GM18519 (cell line): ENCODE data around the gene ATG7.
"Not testable (repeated sequence)": the region's sequence is repeated elsewhere in the genome, so short reads cannot be mapped to it uniquely, and the experiment has no call there.

Experiments used
- ATAC-seq: cut with Tn5 transposase; IDR thresholded peaks from one replicate; pipeline ENCODE4 v1.9.1; 2021; ENCODE audit warnings: mild to moderate bottlenecking, moderate library complexity; ENCODE audit not compliant: unreplicated experiment, low FRiP score

ATG7 gene

GRCh38 chr3:11413071-11413470 lies 140.9 kb downstream of the ATG7 start:
- ATAC-seq = no peak

- ATAC-seq = no peak
These were observed 142.9 kb downstream of the ATG7 start for GRCh38 chr3:11415099-11415498.

- no peak for ATAC-seq
These were observed 147.9 kb downstream of the ATG7 start for GRCh38 chr3:11420066-11420465.

DNA sequence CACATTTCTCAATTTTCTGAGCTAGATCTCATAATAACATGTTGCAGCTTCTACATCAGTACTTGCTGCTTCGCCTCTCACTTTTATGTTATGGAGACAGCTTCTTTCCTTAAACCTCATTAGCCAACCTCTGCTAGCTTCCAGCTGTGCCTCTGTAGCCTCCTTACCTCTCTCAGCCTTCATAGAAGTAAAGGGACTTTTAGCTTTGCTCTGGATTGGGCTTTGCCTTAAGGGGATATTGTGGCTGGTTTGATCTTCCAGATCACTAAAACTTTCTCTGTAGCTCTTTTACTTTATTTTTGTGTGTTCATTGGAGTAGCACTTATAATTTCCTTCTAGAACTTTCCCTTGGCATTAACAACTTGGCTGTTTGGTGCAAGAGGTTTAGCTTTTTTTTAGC lies 150.1 kb downstream of the ATG7 start:
- no peak for ATAC-seq

- no peak for ATAC-seq
These were observed 151.7 kb downstream of the ATG7 start for GRCh38 chr3:11423868-11424267.

DNA sequence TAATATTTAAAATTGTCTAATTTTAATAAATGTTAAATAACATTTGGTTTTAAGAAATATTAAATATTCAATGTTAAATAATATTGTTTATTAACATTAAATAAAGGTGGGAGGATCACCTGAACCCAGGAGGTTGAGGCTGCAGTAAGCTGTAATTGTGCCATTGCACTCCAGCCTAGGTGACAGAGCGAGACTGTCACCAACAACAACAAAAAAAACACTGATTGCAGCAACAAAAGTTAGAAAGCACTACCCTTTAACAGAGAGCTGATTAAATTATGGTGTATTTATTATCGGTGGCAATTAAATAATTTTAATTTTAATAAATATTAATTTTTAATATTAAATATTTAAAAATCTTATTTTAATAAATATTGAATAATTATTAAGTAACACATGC lies 152.1 kb downstream of the ATG7 start:
- ATAC-seq = no peak

DNA sequence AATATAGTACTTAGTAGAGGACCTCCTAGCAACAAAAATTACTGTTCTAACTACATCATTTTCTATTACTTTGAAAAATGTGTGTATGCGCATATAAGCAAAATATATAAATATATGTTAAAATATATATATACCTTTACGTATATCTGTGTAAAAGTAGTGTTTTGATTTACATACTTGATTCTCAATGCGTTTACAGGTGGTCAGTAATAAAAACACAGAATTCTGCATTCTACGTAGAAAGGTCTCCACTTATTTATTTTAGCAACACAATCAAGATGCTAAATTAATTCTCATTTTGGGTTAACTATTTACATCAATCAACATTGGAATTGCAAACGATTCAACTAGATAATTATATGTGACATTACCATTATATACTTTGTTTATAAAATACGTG lies 158.0 kb downstream of the ATG7 start:
- ATAC-seq = no peak

DNA sequence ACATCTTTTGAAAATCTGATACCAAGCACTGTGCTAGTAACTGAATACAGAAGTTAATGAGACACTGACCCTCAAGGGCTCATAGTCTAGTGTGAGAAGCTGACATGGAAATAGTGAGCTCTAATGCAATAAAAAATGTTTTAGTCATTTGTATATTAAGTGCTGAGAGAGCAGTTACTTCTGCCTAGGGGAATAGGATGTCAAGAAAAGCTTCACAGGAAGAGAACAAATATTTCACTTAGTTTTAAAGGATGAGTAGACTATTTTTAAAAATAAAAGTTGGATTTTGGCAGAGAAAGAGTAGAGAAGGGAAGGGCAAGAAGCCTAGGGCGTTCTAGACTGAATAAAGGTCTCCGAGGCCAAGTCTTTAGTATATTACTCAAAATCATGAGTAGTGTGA lies 158.4 kb downstream of the ATG7 start:
- ATAC-seq = no peak

DNA sequence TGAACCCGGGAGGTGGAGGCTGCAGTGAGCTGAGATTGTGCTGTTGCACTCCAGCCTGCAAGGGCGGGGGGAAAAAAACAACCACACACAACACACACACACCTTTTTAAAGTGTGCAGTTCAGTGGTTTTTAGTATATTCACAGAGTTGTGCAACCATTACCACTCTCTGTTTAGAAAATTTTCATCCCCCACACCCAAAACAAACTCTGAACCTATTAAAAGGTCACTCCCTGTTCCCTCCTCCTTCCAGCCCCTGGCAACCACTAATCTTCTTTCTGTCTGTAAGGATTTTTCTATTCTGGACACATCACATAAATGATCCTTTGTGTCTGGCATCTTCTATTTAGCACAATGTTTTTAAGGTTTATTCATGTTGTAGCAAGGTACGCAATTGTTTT lies 159.1 kb downstream of the ATG7 start:
- no peak for ATAC-seq

GRCh38 chr3:11434017-11434526 lies 161.9 kb downstream of the ATG7 start:
- no peak for ATAC-seq

GRCh38 chr3:11434563-11435096 lies 162.4 kb downstream of the ATG7 start:
- no peak for ATAC-seq

DNA sequence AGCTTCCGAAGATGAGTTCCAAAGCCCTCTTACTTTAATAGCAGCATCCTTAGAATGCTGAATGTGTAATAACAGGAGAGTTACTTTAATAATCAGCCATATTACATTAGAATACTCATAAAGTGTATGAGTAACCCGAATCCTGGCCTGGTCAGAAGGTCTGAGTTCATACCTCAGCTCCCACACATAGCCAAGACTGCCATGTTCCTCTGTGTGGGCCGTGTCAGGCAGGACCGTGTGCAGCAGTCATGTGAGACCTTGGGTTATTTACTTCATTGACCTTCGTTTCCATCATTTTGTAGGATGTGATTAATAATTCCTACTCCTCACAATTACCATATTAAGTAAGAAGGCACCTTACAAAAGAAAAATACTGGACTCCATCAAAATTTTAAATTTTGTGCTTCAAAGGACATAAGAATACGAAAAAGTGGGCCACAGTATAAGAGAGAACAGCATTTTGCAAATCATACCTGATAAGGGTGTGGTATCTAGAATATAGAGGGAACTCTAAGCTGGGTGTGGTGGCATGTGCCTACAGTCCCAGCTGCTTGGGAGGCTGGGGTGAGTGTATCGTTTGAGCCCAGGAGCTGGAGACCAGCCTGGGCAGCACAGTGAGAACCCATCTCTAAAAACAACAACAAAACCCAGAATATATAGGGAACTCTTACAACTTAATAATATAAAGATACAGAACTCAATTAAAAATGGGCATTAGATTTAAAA lies 163.4 kb downstream of the ATG7 start:
- no peak for ATAC-seq

- ATAC-seq = no peak
These were observed 164.6 kb downstream of the ATG7 start for GRCh38 chr3:11436775-11437174.

- no peak for ATAC-seq
These were observed 165.3 kb downstream of the ATG7 start for GRCh38 chr3:11437506-11437905.

DNA sequence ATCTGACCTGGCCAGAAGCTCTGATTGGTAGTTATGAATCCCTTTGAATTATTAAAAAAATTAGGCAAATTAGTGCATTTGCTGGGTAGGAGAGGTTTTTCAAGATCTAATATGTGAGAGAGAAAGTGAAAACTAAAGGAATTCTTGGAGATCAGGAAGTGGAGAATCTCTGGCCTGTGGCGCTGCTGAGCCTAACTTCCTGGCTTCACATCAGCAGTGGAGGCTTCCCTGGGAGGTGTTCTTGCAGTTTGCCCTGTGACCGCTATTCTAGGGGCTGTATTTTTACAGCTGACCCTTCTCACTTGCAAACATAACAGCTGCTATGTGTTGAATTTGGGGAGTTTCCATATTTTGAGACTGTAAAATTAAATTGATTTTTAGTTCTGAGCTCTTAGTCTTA lies 166.4 kb downstream of the ATG7 start:
- ATAC-seq = no peak

DNA sequence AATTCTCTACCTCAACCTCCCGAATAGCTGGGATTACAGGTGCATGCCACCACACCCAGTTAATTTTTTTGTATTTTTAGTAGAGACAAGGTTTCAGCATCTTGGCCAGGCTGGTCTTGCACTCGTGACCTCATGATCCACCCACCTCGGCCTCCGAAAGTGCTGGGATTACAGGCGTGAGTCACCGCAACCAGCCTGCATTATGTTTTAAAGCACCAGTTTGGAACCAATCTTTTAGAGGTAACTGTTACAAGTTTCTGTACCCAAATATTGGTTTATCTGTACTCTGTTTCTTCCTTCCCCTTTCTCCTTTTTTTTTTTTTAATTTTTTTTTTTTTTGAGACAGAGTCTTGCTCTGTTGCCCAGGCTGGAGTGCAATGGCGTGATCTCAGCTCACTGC lies 169.1 kb downstream of the ATG7 start:
- ATAC-seq = not testable (repeated sequence)

DNA sequence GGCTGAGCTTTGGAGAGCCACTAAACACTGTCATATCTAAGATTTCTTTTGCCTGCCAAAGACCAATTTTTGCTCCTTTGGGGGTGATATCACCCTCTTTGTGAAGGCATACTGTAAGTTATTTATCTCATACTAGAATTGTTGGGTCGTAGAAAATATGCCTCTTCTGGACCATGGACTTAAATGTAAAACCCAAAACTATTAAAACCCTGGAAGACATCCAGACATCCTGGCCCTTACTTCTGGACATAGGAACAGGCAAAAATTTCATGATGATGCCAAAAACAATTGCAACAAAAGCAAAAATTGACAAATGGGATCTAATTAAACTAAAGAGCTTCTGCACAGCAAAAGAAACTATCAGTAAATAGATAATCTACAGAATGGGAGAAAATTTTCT lies 172.2 kb downstream of the ATG7 start:
- no peak for ATAC-seq

GRCh38 chr3:11445193-11445592 lies 173.0 kb downstream of the ATG7 start:
- ATAC-seq = not testable (repeated sequence)

DNA sequence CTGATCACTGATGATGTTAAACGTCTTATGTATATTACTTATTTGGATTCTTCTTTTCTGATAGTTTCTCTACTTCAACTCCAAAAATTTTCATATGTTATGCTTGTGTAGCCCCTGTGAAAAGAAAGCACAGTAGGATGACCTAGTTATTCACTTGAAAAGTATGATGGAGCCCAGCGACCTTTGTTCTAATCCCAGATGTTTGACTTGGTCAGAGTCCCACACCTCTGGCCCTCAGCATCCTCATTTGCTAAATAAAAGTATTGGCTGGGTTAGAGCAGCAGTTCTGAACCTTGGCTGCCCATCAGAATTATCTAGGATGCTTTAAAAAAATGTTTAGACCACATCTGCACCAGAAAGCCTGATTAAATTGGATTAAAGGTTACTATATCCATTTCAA lies 173.7 kb downstream of the ATG7 start:
- ATAC-seq = no peak

GRCh38 chr3:11447584-11448200 lies 175.5 kb downstream of the ATG7 start:
- no peak for ATAC-seq

DNA sequence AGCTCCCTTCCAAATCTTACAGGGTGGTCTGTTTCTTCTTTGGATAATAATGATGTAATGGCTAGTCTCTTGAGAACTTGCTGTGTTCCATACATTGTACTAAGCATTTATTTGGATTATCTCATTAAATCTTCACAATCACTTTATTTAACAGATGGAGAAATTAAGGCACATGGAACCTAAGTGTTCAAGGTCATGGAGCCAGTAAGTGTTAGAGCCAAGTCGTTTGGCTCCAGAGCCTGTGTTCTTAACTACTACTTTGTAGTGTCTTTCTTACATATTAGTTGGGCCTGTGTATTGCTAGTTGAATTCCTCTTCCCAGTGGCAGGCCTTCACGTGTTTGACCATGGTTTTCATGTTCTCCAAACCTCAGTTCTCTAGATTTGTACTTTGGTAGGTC lies 177.8 kb downstream of the ATG7 start:
- ATAC-seq = no peak

GRCh38 chr3:11452312-11452711 lies 180.1 kb downstream of the ATG7 start:
- no peak for ATAC-seq
